H1 (cell line): ENCODE measurements around the gene RHOBTB3. TPM values are rescaled to one million over a fixed set of nuclear protein-coding genes. Genes with fewer than 3 reads are reported as not detected.

Experiments
- CHD1 ChIP-seq: IDR thresholded peaks from 2 replicates; pipeline ENCODE4 v1.6.1; 2012; ENCODE audit warnings: low read depth, low read length, improper control_type of control experiment
- CHD2 ChIP-seq: IDR thresholded peaks from 2 replicates; pipeline ENCODE4 v1.6.1; 2012; ENCODE audit warnings: low read length, improper control_type of control experiment
- HDAC6 ChIP-seq: IDR thresholded peaks from one replicate; pipeline ENCODE4 v1.7.1; 2012; ENCODE audit warnings: low read depth, mild to moderate bottlenecking, inconsistent platforms, low read length, moderate library complexity
- JUN ChIP-seq: IDR thresholded peaks from 2 replicates; pipeline ENCODE4 v1.6.1; 2011; ENCODE audit warnings: low read depth, mild to moderate bottlenecking, improper control_type of control experiment, low read length
- KDM1A ChIP-seq: fragments of 200-600, 300-600 bp; sonication (generic); IDR thresholded peaks from 2 replicates; pipeline ENCODE4 v1.7.1; 2016; ENCODE audit warnings: mild to moderate bottlenecking, low read length, borderline replicate concordance
- MAFK ChIP-seq: IDR thresholded peaks from 2 replicates; pipeline ENCODE4 v1.6.1; 2012; ENCODE audit warnings: low read depth, mild to moderate bottlenecking, improper control_type of control experiment, low read length
- RXRA ChIP-seq: IDR thresholded peaks from 2 replicates; pipeline ENCODE4 v1.6.1; 2011; ENCODE audit warnings: low read depth, mild to moderate bottlenecking, low read length, moderate library complexity; ENCODE audit not compliant: insufficient read depth
- SIRT6 ChIP-seq: IDR thresholded peaks from one replicate; pipeline ENCODE4 v1.7.1; 2012; ENCODE audit warnings: low read length, inconsistent platforms
- SP2 ChIP-seq: IDR thresholded peaks from 2 replicates; pipeline ENCODE4 v1.6.1; 2012; ENCODE audit warnings: mild to moderate bottlenecking, low read length, inconsistent platforms
- SRF ChIP-seq: IDR thresholded peaks from 2 replicates; pipeline ENCODE4 v1.6.1; 2011; ENCODE audit warnings: mild to moderate bottlenecking, low read depth, low read length, moderate library complexity
- TAF1 ChIP-seq: IDR thresholded peaks from 2 replicates; pipeline ENCODE4 v1.6.1; 2011; ENCODE audit warnings: mild to moderate bottlenecking, low read depth, low read length
- ZNF274 ChIP-seq: IDR thresholded peaks from 2 replicates; pipeline ENCODE4 v1.7.0; 2012; ENCODE audit warnings: low read length, borderline replicate concordance; ENCODE audit errors: extremely low read depth
- polyA plus RNA-seq, 7 experiments: library from polyadenylated mRNA; depleted of rRNA in 3 of 7; stranded (reverse) in 5 of 7; unstranded in 2 of 7; fragments of >200 nt in 5 of 7; fragments of 200-250 nt in 2 of 7; gene quantifications; 1 replicate in 5 of 7; 2 replicates in 1 of 7; 4 replicates in 1 of 7; pipeline versions ENCODE4 v1.2.1 to v1.2.3, GENCODE V29; 2011 to 2013; ENCODE audit warnings: missing spikeins in 2 of 7, mixed read lengths in 2 of 7
- total RNA-seq: library from RNA; stranded (reverse); fragmentation: NEBNext Ultra II Directional; extraction: Animal tissue kit (Norgen Biotek cat#: 25700); gene quantifications from 2 replicates; pipeline ENCODE4 v1.2.1, GENCODE V29; 2021
- TF ChIP-seq, protein P1 (sequence below): fragments of 300-600 bp; sonication (generic); IDR thresholded peaks from 2 replicates; pipeline ENCODE4 v1.7.1; 2012; ENCODE audit warnings: low read length, moderate library complexity, mild to moderate bottlenecking, inconsistent platforms; ENCODE audit not compliant: insufficient replicate concordance

RHOBTB3 gene
- total and polyA plus RNA-seq, 2 of the 8 experiments (the other 6 are each of a cell fraction or from before 2014, with no cell fraction given), result 8.2 to 17.5 TPM

DNA sequence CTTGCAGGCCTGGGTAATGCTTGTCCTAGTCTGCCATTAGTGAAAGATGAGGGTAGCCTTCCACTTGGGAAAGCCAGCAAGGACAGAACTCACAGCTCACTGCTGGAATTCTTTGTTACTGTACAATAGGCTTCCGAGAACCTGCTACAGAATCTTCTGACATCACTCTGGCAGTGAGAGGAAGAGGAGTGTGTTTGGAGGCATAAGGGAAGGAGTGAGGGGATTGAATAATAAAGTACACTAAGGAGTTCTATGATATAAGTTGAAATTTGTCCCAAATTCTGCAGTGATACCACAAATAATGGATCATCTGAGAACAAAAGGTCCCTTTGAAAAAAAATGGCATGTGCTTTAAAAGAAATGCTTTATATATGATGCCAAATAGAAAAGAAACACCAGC is 48.2 kb upstream of the RHOBTB3 start, which contains the start of gene SPATA9 (continued):
- TF ChIP-seq, protein P1, sequence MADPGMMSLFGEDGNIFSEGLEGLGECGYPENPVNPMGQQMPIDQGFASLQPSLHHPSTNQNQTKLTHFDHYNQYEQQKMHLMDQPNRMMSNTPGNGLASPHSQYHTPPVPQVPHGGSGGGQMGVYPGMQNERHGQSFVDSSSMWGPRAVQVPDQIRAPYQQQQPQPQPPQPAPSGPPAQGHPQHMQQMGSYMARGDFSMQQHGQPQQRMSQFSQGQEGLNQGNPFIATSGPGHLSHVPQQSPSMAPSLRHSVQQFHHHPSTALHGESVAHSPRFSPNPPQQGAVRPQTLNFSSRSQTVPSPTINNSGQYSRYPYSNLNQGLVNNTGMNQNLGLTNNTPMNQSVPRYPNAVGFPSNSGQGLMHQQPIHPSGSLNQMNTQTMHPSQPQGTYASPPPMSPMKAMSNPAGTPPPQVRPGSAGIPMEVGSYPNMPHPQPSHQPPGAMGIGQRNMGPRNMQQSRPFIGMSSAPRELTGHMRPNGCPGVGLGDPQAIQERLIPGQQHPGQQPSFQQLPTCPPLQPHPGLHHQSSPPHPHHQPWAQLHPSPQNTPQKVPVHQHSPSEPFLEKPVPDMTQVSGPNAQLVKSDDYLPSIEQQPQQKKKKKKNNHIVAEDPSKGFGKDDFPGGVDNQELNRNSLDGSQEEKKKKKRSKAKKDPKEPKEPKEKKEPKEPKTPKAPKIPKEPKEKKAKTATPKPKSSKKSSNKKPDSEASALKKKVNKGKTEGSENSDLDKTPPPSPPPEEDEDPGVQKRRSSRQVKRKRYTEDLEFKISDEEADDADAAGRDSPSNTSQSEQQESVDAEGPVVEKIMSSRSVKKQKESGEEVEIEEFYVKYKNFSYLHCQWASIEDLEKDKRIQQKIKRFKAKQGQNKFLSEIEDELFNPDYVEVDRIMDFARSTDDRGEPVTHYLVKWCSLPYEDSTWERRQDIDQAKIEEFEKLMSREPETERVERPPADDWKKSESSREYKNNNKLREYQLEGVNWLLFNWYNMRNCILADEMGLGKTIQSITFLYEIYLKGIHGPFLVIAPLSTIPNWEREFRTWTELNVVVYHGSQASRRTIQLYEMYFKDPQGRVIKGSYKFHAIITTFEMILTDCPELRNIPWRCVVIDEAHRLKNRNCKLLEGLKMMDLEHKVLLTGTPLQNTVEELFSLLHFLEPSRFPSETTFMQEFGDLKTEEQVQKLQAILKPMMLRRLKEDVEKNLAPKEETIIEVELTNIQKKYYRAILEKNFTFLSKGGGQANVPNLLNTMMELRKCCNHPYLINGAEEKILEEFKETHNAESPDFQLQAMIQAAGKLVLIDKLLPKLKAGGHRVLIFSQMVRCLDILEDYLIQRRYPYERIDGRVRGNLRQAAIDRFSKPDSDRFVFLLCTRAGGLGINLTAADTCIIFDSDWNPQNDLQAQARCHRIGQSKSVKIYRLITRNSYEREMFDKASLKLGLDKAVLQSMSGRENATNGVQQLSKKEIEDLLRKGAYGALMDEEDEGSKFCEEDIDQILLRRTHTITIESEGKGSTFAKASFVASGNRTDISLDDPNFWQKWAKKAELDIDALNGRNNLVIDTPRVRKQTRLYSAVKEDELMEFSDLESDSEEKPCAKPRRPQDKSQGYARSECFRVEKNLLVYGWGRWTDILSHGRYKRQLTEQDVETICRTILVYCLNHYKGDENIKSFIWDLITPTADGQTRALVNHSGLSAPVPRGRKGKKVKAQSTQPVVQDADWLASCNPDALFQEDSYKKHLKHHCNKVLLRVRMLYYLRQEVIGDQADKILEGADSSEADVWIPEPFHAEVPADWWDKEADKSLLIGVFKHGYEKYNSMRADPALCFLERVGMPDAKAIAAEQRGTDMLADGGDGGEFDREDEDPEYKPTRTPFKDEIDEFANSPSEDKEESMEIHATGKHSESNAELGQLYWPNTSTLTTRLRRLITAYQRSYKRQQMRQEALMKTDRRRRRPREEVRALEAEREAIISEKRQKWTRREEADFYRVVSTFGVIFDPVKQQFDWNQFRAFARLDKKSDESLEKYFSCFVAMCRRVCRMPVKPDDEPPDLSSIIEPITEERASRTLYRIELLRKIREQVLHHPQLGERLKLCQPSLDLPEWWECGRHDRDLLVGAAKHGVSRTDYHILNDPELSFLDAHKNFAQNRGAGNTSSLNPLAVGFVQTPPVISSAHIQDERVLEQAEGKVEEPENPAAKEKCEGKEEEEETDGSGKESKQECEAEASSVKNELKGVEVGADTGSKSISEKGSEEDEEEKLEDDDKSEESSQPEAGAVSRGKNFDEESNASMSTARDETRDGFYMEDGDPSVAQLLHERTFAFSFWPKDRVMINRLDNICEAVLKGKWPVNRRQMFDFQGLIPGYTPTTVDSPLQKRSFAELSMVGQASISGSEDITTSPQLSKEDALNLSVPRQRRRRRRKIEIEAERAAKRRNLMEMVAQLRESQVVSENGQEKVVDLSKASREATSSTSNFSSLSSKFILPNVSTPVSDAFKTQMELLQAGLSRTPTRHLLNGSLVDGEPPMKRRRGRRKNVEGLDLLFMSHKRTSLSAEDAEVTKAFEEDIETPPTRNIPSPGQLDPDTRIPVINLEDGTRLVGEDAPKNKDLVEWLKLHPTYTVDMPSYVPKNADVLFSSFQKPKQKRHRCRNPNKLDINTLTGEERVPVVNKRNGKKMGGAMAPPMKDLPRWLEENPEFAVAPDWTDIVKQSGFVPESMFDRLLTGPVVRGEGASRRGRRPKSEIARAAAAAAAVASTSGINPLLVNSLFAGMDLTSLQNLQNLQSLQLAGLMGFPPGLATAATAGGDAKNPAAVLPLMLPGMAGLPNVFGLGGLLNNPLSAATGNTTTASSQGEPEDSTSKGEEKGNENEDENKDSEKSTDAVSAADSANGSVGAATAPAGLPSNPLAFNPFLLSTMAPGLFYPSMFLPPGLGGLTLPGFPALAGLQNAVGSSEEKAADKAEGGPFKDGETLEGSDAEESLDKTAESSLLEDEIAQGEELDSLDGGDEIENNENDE, result no peak
- TF ChIP-seq HDAC6, result no peak
- no peak for TF ChIP-seq SIRT6
- TF ChIP-seq SP2, result no peak
- no peak for TF ChIP-seq ZNF274
- TF ChIP-seq TAF1, result no peak
- no peak for TF ChIP-seq KDM1A
- TF ChIP-seq MAFK, result no peak
- no peak for TF ChIP-seq RXRA
- TF ChIP-seq CHD1, result no peak
- no peak for TF ChIP-seq SRF
- TF ChIP-seq CHD2, result no peak
- no peak for TF ChIP-seq JUN
